Spleen (tissue), 7 donors: ENCODE results near the gene SNX32.

Experiments used
- POLR2A ChIP-seq, 3 donors: fragments of 450-650 bp; IDR thresholded peaks; one replicate each; pipeline ENCODE4 v1.5.1; 2017; ENCODE audit warnings: antibody characterized with exemption in 3 of 3, mild to moderate bottlenecking in 1 of 3
- POLR2AphosphoS5 ChIP-seq, 3 donors: sonication (generic); formaldehyde crosslinking; IDR thresholded peaks; one replicate each; pipeline ENCODE4 v1.5.1; 2017; ENCODE audit warnings: antibody characterized with exemption in 3 of 3
- TF ChIP-seq, protein P1 (sequence below), 11 experiments: fragments of 200-600 bp in 7 of 11; fragments of 450-650 bp in 4 of 11; sonication (generic) in 4 of 11; IDR thresholded peaks in 8 of 11; conservative IDR thresholded peaks in 3 of 11; 1 replicate in 7 of 11; 2 replicates in 4 of 11; pipeline versions ENCODE4 v1.4.0 to v1.8.0; 2016 to 2021; ENCODE audit warnings: antibody characterized with exemption in 11 of 11, inconsistent platforms in 4 of 11, mild to moderate bottlenecking in 1 of 11
- donor health status: DM: no; HTN: no; CAD: no; lungs with moderate emphysema.
- donor health status: DM: no; HTN: no; CAD: no.
- donor health status: DM: no; HTN: no; CAD: no.

DNA sequence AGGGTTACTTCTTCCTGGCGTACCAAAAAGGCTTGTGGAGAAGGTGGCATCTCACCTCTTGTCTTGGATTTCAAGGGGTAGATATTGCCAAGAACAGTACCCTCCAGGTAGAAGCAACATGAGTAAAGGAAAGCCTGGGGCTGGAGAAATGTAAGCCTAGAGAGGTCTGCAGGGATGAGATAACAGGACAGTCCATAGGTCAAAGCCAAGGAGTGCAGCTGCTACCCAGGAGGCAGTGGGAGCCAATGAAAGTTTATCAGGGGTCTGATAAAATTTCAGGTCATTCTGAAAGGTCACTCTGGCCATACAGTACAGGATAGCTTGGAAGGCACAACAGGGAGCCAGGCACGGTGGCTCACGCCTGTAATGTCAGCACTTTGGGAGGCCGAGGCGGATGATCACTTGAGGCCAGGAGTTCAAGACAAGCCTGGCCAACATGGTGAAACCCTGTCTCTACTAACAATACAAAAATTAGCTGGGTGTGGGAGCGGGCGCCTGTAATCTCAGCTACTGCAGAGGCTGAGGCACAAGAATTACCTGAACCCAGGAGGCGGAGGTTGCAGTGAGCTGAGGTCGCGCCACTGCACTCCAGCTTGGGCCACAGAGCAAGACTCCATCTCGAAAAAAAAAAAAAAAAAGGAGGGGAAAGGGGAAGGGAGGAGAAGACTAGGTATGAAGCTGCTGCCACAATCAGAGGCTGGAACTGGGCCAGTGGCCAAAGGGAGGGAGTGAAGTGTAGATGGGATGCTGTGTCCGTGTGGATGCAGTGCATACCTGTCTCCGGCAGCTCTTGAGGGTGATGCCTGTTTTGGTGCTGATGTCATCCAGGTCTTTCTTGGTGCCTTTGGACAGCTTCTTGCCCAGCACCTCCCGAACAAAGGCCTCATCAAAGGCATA is 53.3 kb downstream of the SNX32 start:
- TF ChIP-seq, protein P1, sequence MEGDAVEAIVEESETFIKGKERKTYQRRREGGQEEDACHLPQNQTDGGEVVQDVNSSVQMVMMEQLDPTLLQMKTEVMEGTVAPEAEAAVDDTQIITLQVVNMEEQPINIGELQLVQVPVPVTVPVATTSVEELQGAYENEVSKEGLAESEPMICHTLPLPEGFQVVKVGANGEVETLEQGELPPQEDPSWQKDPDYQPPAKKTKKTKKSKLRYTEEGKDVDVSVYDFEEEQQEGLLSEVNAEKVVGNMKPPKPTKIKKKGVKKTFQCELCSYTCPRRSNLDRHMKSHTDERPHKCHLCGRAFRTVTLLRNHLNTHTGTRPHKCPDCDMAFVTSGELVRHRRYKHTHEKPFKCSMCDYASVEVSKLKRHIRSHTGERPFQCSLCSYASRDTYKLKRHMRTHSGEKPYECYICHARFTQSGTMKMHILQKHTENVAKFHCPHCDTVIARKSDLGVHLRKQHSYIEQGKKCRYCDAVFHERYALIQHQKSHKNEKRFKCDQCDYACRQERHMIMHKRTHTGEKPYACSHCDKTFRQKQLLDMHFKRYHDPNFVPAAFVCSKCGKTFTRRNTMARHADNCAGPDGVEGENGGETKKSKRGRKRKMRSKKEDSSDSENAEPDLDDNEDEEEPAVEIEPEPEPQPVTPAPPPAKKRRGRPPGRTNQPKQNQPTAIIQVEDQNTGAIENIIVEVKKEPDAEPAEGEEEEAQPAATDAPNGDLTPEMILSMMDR (IDR thresholded peaks at IDR 0.05 in 8 of 11, conservative IDR thresholded peaks at IDR 0.05 in 3 of 11): no peak
- TF ChIP-seq POLR2A (IDR thresholded peaks at IDR 0.05) (no peak), POLR2AphosphoS5 (IDR thresholded peaks at IDR 0.05) (no peak)
